Kidney glomerular epithelial cell (primary cell): Measurements from ENCODE around the gene IGSF9.

ENCODE experiments used
- DNase-seq: peaks from one replicate; lab custom pipeline; 2025; lab: John Stamatoyannopoulos, UW

The IGSF9 gene

GRCh38 chr1:159932296-159933285 lies 12.8 kb downstream of the IGSF9 start:
- DNase-seq, result no peak

- no peak for DNase-seq
Measured at GRCh38 chr1:159931795-159932173, 13.6 kb downstream of the IGSF9 start.

- no peak for DNase-seq
Measured at GRCh38 chr1:159931101-159931794, 14.2 kb downstream of the IGSF9 start.

GRCh38 chr1:159930634-159931033 lies 14.8 kb downstream of the IGSF9 start:
- DNase-seq, result no peak

GRCh38 chr1:159930216-159930615 lies 15.2 kb downstream of the IGSF9 start:
- no peak for DNase-seq

GRCh38 chr1:159929155-159930051 lies 16.0 kb downstream of the IGSF9 start:
- no peak for DNase-seq

- DNase-seq, result no peak
Measured at GRCh38 chr1:159928491-159929050, 16.8 kb downstream of the IGSF9 start.

GRCh38 chr1:159927849-159928431 lies 17.5 kb downstream of the IGSF9 start:
- no peak for DNase-seq

- no peak for DNase-seq
Measured at GRCh38 chr1:159927211-159927848, 18.1 kb downstream of the IGSF9 start.

GRCh38 chr1:159925719-159926078 lies 19.7 kb downstream of the IGSF9 start:
- DNase-seq, result no peak

GRCh38 chr1:159924791-159925718 lies 20.4 kb downstream of the IGSF9 start, which contains the start of gene TAGLN2:
TSS of gene TAGLN2 (minus strand) at chr1:159925507. CDS start at chr1:159920509, 4,998 bp downstream.
- DNase-seq, result peak; percentile 93

GRCh38 chr1:159924025-159924790 lies 21.2 kb downstream of the IGSF9 start:
- peak; percentile 85 for DNase-seq

- peak; percentile 80 for DNase-seq
Measured at GRCh38 chr1:159923203-159924024, 22.0 kb downstream of the IGSF9 start.

- DNase-seq, result no peak
Measured at GRCh38 chr1:159922511-159923202, 22.8 kb downstream of the IGSF9 start.

- DNase-seq, result no peak
Measured at GRCh38 chr1:159921700-159922504, 23.5 kb downstream of the IGSF9 start.

GRCh38 chr1:159921251-159921650 lies 24.2 kb downstream of the IGSF9 start:
- DNase-seq, result peak; percentile 24
